SIG-M5 treated with dmso at 0.1 percent for 504 hours (cell line): ENCODE results near the gene MAX.
"Not testable (repeated sequence)": the region's sequence is repeated elsewhere in the genome, so short reads cannot be mapped to it uniquely, and the experiment has no call there.

Experiments used
- DNase-seq: peaks from one replicate; lab custom pipeline; 2025; ENCODE audit not compliant: unreplicated experiment; lab: John Stamatoyannopoulos, UW

The MAX gene

DNA sequence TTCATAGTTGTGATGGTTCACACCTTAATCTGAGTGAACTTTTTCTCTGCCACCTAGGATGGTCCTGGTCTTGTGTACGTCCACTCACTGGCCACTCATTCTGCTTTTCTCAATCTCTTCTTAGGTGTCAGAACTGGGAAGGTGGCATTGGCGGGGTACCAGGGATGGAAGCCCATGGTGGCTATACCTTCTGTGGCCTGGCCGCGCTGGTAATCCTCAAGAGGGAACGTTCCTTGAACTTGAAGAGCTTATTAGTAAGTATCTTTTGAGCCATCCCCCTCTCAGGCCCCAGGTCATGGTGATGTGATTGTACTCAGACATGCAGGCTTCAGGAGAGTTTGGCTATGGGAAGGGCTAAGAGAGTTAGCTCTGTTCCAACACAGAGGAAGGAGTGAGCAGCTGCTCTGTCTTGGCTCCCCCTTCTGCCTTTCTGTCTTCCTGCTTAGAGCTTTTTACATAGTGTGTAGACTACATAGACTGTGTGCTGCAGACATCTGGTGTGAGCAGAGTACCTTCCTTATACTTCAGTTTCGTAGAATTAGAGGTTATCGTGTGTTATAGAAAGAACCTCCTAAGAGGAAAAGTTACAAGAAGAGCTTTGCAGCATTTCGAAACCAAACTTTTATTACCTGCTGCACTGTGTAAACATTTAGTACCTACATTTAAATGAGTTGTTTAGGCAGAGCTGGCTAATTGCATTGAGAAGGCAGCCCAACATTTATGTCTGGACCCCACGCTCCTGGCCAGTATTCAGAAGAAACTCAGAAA lies 61.5 kb downstream of the MAX start:
- DNase-seq: no peak

DNA sequence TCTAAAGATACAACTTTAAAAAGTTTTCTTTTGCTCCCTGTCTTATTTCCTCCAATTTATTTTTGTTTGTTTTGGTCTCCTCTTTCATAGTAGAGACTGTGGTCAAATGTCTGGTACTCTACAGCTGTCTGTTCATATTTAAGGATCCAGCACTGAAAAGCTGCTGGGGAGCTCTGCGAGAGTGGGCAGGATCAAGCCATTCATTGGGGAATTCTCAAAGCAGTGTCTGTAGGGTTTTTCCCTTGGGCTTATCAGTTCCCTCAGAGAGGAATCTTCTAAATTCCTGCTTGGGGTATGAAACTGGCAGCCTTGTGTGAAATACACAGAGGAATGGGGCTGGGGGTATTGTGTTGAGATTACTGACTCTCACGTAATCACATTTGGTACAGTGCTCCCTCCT lies 63.4 kb downstream of the MAX start:
- no peak for DNase-seq

DNA sequence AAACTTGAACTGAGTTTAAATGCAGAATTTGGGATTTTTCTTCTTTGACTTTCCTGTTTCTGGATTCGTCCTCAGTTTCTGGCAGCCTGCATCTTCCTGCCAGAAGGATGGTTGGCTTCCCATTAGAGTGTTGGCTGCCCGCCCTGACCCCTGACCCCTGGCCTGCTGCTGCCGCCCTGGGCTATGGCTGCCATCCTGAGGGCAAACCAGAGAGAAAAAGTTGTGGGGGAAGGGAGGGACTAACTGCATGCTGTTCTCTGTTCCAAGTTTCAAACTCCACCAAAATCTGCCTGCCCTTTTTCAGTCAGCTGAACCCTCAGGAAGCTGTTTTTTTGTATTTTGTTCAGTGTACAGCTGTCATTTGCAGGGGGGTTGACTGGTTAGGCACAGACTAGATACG lies 67.3 kb downstream of the MAX start:
- no peak for DNase-seq

DNA sequence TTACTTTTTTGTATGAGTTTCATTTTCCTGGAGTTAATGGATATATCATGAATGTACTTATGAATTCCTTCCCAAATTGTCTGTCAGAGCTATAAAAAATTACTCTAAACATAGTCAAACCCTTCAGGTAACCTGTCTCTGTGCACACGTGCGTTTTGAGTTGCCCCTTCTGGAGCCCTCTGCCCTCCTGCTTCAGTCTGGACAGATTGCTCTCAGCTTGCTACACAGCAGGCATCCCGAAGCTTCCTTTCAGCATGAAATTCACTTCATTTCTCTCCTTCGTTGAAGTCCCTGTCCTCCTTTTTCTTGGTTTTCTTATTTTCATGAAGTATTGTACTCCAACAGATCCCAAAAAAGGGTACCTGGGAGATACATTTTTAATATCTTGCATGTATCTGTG lies 68.3 kb downstream of the MAX start:
- DNase-seq: no peak

DNA sequence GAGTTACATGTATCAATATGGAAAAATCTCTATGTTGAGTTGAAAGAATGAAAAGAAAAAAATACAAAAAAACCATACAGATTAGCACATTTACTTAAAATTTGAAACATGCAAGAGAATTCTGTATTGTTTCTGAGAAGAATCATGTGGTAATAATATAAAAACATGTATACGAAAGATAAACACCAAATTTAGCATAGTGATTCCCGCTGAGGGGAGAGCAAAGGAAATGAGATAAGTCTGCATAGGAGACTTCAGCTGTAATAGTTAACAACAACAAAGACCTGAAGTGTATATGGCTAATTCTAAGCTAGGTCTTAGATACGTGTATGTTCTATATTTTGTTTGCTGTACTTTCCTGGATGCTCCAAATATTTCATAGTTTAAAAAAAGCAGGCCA lies 69.1 kb downstream of the MAX start:
- DNase-seq: no peak

DNA sequence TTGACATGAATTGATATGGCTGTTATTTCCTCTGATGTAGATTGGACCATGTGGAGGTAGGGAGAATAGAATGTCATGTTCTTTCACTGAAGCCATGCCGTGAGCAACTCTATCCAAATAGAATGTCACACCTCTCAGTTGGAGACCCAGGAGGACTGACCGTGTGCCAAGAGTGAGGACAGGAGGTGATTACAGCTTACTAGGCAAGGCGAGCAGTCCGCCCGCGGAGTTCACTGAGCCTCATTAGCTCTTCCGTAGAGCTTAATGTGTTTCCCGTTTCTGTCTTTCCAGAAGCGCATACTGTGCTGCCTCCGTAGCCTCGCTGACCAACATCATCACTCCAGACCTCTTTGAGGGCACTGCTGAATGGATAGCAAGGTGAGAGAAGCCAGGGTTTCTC lies 70.0 kb downstream of the MAX start:
- no peak for DNase-seq

DNA sequence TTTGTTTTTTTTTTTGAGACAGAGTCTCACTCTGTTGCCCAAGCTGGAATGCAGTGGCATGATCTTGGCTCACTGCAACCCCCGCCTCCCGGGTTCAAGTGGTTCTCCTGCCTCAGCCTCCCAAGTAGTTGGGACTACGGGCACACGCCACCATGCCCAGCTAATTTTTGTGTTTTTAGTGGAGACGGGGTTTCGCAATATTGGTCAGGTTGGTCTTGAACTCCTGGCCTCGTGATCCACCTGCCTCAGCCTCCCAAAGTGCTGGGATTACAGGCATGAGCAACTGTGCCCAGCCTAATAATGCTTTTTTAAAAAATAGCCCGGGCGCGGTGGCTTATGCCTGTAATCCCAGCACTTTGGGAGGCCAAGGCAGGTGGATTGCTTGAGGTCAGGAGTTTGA lies 71.0 kb downstream of the MAX start:
- not testable (repeated sequence) for DNase-seq

DNA sequence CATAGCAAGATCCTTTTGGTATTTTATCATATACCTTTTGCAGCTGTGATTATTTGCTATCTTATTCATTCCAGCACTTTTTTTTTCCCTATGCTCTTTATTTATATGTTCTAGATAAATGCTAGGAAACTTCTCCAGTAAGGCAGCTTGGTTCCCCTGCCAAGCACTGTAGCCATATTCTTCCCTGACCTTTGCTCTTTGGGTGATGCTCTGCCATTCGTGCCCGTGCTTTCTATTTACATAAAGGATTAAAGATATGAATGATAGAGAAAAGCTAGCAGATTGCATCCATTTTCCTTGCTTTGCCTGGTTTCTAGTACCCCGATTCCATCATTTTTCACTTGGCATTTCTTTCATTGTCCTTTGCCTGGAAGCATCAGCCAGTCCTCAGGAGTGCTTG lies 73.4 kb downstream of the MAX start:
- no peak for DNase-seq

DNA sequence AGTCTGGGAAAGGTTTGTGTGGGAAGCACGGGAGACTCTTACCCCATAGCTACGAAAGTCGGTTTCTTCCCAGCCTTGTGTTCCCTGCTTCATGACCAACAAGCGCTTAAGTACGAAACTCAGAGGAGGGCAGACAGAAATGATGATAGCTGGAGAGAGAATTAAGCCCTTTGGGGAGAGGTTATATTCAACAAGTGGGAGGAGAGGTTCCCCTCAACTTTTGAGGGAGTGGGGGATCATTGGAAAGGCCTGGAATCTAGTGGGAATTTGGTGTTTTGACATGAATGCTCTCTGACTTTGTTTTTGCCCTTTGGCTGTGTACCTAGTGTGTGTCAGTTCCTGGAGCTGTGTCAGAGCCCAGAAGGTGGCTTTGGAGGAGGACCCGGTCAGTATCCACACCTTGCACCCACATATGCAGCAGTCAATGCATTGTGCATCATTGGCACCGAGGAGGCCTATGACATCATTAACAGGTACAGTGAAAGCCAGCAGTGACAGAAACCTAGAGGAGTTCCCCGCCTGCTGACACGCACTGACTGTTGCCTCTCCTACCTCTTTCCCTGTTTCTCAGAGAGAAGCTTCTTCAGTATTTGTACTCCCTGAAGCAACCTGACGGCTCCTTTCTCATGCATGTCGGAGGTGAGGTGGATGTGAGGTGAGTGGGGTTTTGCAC lies 75.1 kb downstream of the MAX start:
- DNase-seq: no peak

DNA sequence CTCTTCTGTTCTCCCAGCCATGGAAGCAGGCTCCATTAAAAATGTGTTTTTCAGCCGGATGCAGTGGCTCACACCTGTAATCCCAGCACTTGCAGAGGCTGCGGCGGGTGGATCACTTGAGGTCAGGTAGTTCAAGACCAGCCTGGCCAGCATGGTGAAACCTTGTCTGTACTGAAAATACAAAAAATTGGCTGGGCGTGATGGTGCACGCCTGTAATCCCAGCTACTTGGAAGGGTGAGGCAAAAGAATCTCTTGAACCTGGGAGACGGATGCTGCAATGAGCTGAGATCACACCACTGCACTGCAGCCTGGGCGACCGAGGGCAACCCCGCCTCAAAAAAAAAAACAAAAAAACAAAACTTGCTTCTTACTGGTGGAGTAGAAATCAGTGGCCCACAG lies 75.8 kb downstream of the MAX start:
- DNase-seq: no peak

DNA sequence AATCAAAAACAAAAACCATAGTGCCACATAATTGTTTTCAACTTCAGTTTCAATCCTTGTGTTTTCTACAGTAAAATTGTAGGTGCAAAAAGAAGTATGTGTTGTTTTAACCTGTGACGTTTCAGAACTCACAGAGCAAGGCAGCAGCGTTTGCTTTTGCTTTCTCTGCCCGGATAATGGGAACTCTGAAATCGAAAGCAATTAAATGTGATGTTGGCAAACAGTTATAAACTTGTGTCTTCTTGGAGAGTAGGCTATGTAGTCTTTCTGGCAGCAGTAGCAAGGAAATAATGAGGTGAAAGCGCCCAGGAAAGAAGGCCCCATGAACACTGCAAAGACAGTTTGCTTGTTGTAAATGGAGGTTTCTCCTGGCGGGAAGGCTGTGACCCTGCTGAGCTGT lies 76.5 kb downstream of the MAX start:
- no peak for DNase-seq
